H4 (cell line): Measurements from ENCODE around the gene INHBC. TPM values are rescaled to one million over a fixed set of nuclear protein-coding genes. Genes with fewer than 3 reads are reported as not detected.
"Not testable (repeated sequence)": the region's sequence is repeated elsewhere in the genome, so short reads cannot be mapped to it uniquely, and the experiment has no call there.

Experiments used
- DNase-seq: peaks from one replicate; pipeline ENCODE4 v3.0.0-alpha.2; 2015; ENCODE audit warnings: low spot score
- total RNA-seq: library from RNA; depleted of rRNA; stranded (reverse); fragments of >200 nt; shearing (Covaris generic); gene quantifications from 2 replicates; pipeline ENCODE4 v1.2.3, GENCODE V29; 2014; rRNA removed

The INHBC gene
- total RNA-seq, 1 experiment from 2014 or later = not detected

- DNase-seq = no peak
Measured at GRCh38 chr12:57487055-57487596, 52.5 kb downstream of the INHBC start.

GRCh38 chr12:57487597-57488401 lies 53.2 kb downstream of the INHBC start, which contains the start of gene MARS1:
Gene MARS1 (plus strand): TSS chr12:57488068. CDS start chr12:57488091, 23 bp downstream.
- DNase-seq = peak; percentile 98

- DNase-seq = no peak
Measured at GRCh38 chr12:57488402-57489156, 54.0 kb downstream of the INHBC start.

GRCh38 chr12:57489157-57489641 lies 54.6 kb downstream of the INHBC start:
- DNase-seq = no peak

GRCh38 chr12:57490126-57490525 lies 55.5 kb downstream of the INHBC start:
- DNase-seq = no peak

- DNase-seq = no peak
Measured at GRCh38 chr12:57491393-57492280, 57.1 kb downstream of the INHBC start.

GRCh38 chr12:57495051-57495701 lies 60.6 kb downstream of the INHBC start:
- not testable (repeated sequence) for DNase-seq

- no peak for DNase-seq
Measured at GRCh38 chr12:57496822-57497221, 62.2 kb downstream of the INHBC start.

- no peak for DNase-seq
Measured at GRCh38 chr12:57497223-57498131, 62.9 kb downstream of the INHBC start.

- DNase-seq = no peak
Measured at GRCh38 chr12:57498132-57498502, 63.5 kb downstream of the INHBC start.

GRCh38 chr12:57498571-57498970 lies 64.0 kb downstream of the INHBC start:
- DNase-seq = no peak

- no peak for DNase-seq
Measured at GRCh38 chr12:57500213-57500612, 65.6 kb downstream of the INHBC start.

Other genes starting within 250 kb of the INHBC start
- gene NXPH4, start 218.0 kb upstream of the INHBC start, total RNA-seq = 5.6 and 10.7 TPM in 2 replicates
- gene SHMT2, start 205.1 kb upstream of the INHBC start, total RNA-seq = 250 and 269 TPM in 2 replicates
- not detected in 2 replicates for gene STAC3, start 183.6 kb upstream of the INHBC start, total RNA-seq
- 9.5 and 12.3 TPM in 2 replicates for gene R3HDM2, start 3.7 kb upstream of the INHBC start, total RNA-seq
- 16.1 and 24.8 TPM in 2 replicates for gene INHBE, start 20.5 kb downstream of the INHBC start, total RNA-seq
- gene GLI1, start 25.0 kb downstream of the INHBC start, total RNA-seq = 5.7 and 6.3 TPM in 2 replicates
- gene ARHGAP9, start 45.1 kb downstream of the INHBC start, total RNA-seq = not detected in 2 replicates
- 118 and 121 TPM in 2 replicates for gene MARS1, start 53.3 kb downstream of the INHBC start, total RNA-seq
- gene DDIT3, start 85.7 kb downstream of the INHBC start, total RNA-seq = 43.2 and 50.1 TPM in 2 replicates
- gene MBD6, start 88.0 kb downstream of the INHBC start, total RNA-seq = 1.5 and 3.1 TPM in 2 replicates
- 76.6 and 109 TPM in 2 replicates for gene DCTN2, start 112.4 kb downstream of the INHBC start, total RNA-seq
- 0.27 TPM in 1 of 2 replicates, not detected in the other for gene KIF5A, start 115.3 kb downstream of the INHBC start, total RNA-seq
- 24.4 and 27.2 TPM in 2 replicates for gene PIP4K2C, start 156.4 kb downstream of the INHBC start, total RNA-seq
- 7.3 and 10.7 TPM in 2 replicates for gene DTX3, start 170.0 kb downstream of the INHBC start, total RNA-seq
- gene ARHGEF25, start 176.7 kb downstream of the INHBC start, total RNA-seq = 8.5 and 11.7 TPM in 2 replicates
- 64.3 and 77.3 TPM in 2 replicates for gene B4GALNT1, start 198.4 kb downstream of the INHBC start, total RNA-seq